Measurements from ENCODE around the gene SECISBP2L.
"Not testable (repeated sequence)": the region's sequence is repeated elsewhere in the genome, so short reads cannot be mapped to it uniquely, and the experiment has no call there.

SECISBP2L gene

GRCh38 chr15:49083401-49084284 lies 37.4 kb upstream of the SECISBP2L start:
- H4K20me1 ChIP-seq (ENCODE audit: insufficient read depth, low read length): no peaks in the 10 kb centered on the region
- no peak for TF ChIP-seq CTCF (IDR thresholded peaks at IDR 0.05; ENCODE audit: borderline replicate concordance, extremely low read depth, low read length, poor library complexity, severe bottlenecking)
- no peak for TF ChIP-seq EZH2 (IDR thresholded peaks at IDR 0.05; ENCODE audit: borderline replicate concordance, low read depth, low read length, severe bottlenecking)
- H3K36me3 ChIP-seq (ENCODE audit: insufficient read depth, low read length): no peaks in the 10 kb centered on the region
- no peak overlapping the region for H3K4me2 ChIP-seq (ENCODE audit: insufficient read depth, low read length)
- ATAC-seq (ENCODE audit: insufficient read depth, low read depth) (no peak), DNase-seq (no peak)
- H3K9me3 ChIP-seq (ENCODE audit: insufficient read depth, low read length, severe bottlenecking): no peaks in the 10 kb centered on the region
- H3K9ac ChIP-seq (ENCODE audit: low read depth, low read length): no peak overlapping the region
- H2AFZ ChIP-seq (ENCODE audit: low read depth, low read length): no peak overlapping the region
- H3K27me3 ChIP-seq (ENCODE audit: insufficient read depth, low read length, poor library complexity): no peaks in the 10 kb centered on the region
- H3K4me3 ChIP-seq (ENCODE audit: low read depth in 1 of 2, low read length in 2 of 2): no peak overlapping the region
- no peaks in the 10 kb centered on the region for H3K79me2 ChIP-seq (ENCODE audit: insufficient read depth, low read length)
- H3K27ac ChIP-seq (ENCODE audit: low read length): no peak overlapping the region
- no peaks in the 10 kb centered on the region for H3K4me1 ChIP-seq (ENCODE audit: insufficient read depth, low read length)

GRCh38 chr15:49082960-49083359 lies 36.7 kb upstream of the SECISBP2L start:
- no peak overlapping the region for H3K4me3 ChIP-seq (ENCODE audit: low read depth in 1 of 2, low read length in 2 of 2)
- H3K9ac ChIP-seq (ENCODE audit: low read depth, low read length): no peak overlapping the region
- DNase-seq (no peak), ATAC-seq (ENCODE audit: insufficient read depth, low read depth) (no peak)
- no peak overlapping the region for H2AFZ ChIP-seq (ENCODE audit: low read depth, low read length)
- H3K36me3 ChIP-seq (ENCODE audit: insufficient read depth, low read length): no peaks in the 10 kb centered on the region
- H3K4me2 ChIP-seq (ENCODE audit: insufficient read depth, low read length): no peak overlapping the region
- no peak for TF ChIP-seq EZH2 (IDR thresholded peaks at IDR 0.05; ENCODE audit: borderline replicate concordance, low read depth, low read length, severe bottlenecking)
- H4K20me1 ChIP-seq (ENCODE audit: insufficient read depth, low read length): no peaks in the 10 kb centered on the region
- H3K27ac ChIP-seq (ENCODE audit: low read length): no peak overlapping the region
- H3K79me2 ChIP-seq (ENCODE audit: insufficient read depth, low read length): no peaks in the 10 kb centered on the region
- no peaks in the 10 kb centered on the region for H3K4me1 ChIP-seq (ENCODE audit: insufficient read depth, low read length)
- H3K9me3 ChIP-seq (ENCODE audit: insufficient read depth, low read length, severe bottlenecking): no peaks in the 10 kb centered on the region
- H3K27me3 ChIP-seq (ENCODE audit: insufficient read depth, low read length, poor library complexity): no peaks in the 10 kb centered on the region

- H3K9ac ChIP-seq (ENCODE audit: low read depth, low read length): no peak overlapping the region
- no peak overlapping the region for H3K4me3 ChIP-seq (ENCODE audit: low read depth in 1 of 2, low read length in 2 of 2)
- H3K36me3 ChIP-seq (ENCODE audit: insufficient read depth, low read length): no peaks in the 10 kb centered on the region
- no peak overlapping the region for H3K27ac ChIP-seq (ENCODE audit: low read length)
- no peaks in the 10 kb centered on the region for H4K20me1 ChIP-seq (ENCODE audit: insufficient read depth, low read length)
- no peaks in the 10 kb centered on the region for H3K9me3 ChIP-seq (ENCODE audit: insufficient read depth, low read length, severe bottlenecking)
- no peaks in the 10 kb centered on the region for H3K27me3 ChIP-seq (ENCODE audit: insufficient read depth, low read length, poor library complexity)
- ATAC-seq (ENCODE audit: insufficient read depth, low read depth) (no peak), DNase-seq (no peak)
- no peaks in the 10 kb centered on the region for H3K79me2 ChIP-seq (ENCODE audit: insufficient read depth, low read length)
- no peaks in the 10 kb centered on the region for H3K4me1 ChIP-seq (ENCODE audit: insufficient read depth, low read length)
- TF ChIP-seq EZH2 (IDR thresholded peaks at IDR 0.05; ENCODE audit: borderline replicate concordance, low read depth, low read length, severe bottlenecking): no peak
- no peak for TF ChIP-seq CTCF (IDR thresholded peaks at IDR 0.05; ENCODE audit: borderline replicate concordance, extremely low read depth, low read length, poor library complexity, severe bottlenecking)
- H2AFZ ChIP-seq (ENCODE audit: low read depth, low read length): no peak overlapping the region
- H3K4me2 ChIP-seq (ENCODE audit: insufficient read depth, low read length): no peak overlapping the region
Observed at GRCh38 chr15:49079340-49080039, 33.2 kb upstream of the SECISBP2L start.

- no peak overlapping the region for H3K4me3 ChIP-seq (ENCODE audit: low read depth in 1 of 2, low read length in 2 of 2)
- H3K79me2 ChIP-seq (ENCODE audit: insufficient read depth, low read length): no peaks in the 10 kb centered on the region
- ATAC-seq (ENCODE audit: insufficient read depth, low read depth): no peak
- H4K20me1 ChIP-seq (ENCODE audit: insufficient read depth, low read length): no peaks in the 10 kb centered on the region
- DNase-seq: no peak
- no peaks in the 10 kb centered on the region for H3K4me1 ChIP-seq (ENCODE audit: insufficient read depth, low read length)
- no peak overlapping the region for H3K4me2 ChIP-seq (ENCODE audit: insufficient read depth, low read length)
- no peak overlapping the region for H3K27ac ChIP-seq (ENCODE audit: low read length)
- no peaks in the 10 kb centered on the region for H3K9me3 ChIP-seq (ENCODE audit: insufficient read depth, low read length, severe bottlenecking)
- TF ChIP-seq EZH2 (IDR thresholded peaks at IDR 0.05; ENCODE audit: borderline replicate concordance, low read depth, low read length, severe bottlenecking): no peak
- TF ChIP-seq CTCF (IDR thresholded peaks at IDR 0.05; ENCODE audit: borderline replicate concordance, extremely low read depth, low read length, poor library complexity, severe bottlenecking): no peak
- H3K36me3 ChIP-seq (ENCODE audit: insufficient read depth, low read length): no peaks in the 10 kb centered on the region
- no peak overlapping the region for H3K9ac ChIP-seq (ENCODE audit: low read depth, low read length)
- no peaks in the 10 kb centered on the region for H3K27me3 ChIP-seq (ENCODE audit: insufficient read depth, low read length, poor library complexity)
- no peak overlapping the region for H2AFZ ChIP-seq (ENCODE audit: low read depth, low read length)
Observed at GRCh38 chr15:49075881-49076280, 29.6 kb upstream of the SECISBP2L start.

GRCh38 chr15:49074589-49075287 lies 28.5 kb upstream of the SECISBP2L start:
- H3K4me3 ChIP-seq (ENCODE audit: low read depth in 1 of 2, low read length in 2 of 2); H3K4me1 ChIP-seq (ENCODE audit: insufficient read depth, low read length); H3K27me3 ChIP-seq (ENCODE audit: insufficient read depth, low read length, poor library complexity); H3K4me2 ChIP-seq (ENCODE audit: insufficient read depth, low read length); DNase-seq; ATAC-seq (ENCODE audit: insufficient read depth, low read depth); H4K20me1 ChIP-seq (ENCODE audit: insufficient read depth, low read length); H3K79me2 ChIP-seq (ENCODE audit: insufficient read depth, low read length); H2AFZ ChIP-seq (ENCODE audit: low read depth, low read length); H3K36me3 ChIP-seq (ENCODE audit: insufficient read depth, low read length); H3K9me3 ChIP-seq (ENCODE audit: insufficient read depth, low read length, severe bottlenecking); H3K27ac ChIP-seq (ENCODE audit: low read length); H3K9ac ChIP-seq (ENCODE audit: low read depth, low read length): not testable (repeated sequence)
